Hypothalamus (tissue), 51 donors: Measurements from ENCODE around the gene OLFM3.

ENCODE experiments used
- DNase-seq, 51 donors: peaks; one replicate each; lab custom pipeline; 2025; lab: John Stamatoyannopoulos, UW

Gene OLFM3

GRCh38 chr1:101953623-101954022 lies 43.1 kb downstream of the OLFM3 start:
- no peak for DNase-seq

GRCh38 chr1:101945884-101946283 lies 50.8 kb downstream of the OLFM3 start:
- DNase-seq = no peak

GRCh38 chr1:101943237-101943636 lies 53.5 kb downstream of the OLFM3 start:
- no peak for DNase-seq

GRCh38 chr1:101942516-101943193 lies 54.1 kb downstream of the OLFM3 start:
- DNase-seq = no peak

GRCh38 chr1:101938681-101939080 lies 58.0 kb downstream of the OLFM3 start:
- no peak for DNase-seq

GRCh38 chr1:101929343-101929742 lies 67.4 kb downstream of the OLFM3 start:
- no peak for DNase-seq

- no peak for DNase-seq
Observed at GRCh38 chr1:101928829-101929228, 67.9 kb downstream of the OLFM3 start.

- no peak for DNase-seq
Observed at GRCh38 chr1:101924700-101925099, 72.0 kb downstream of the OLFM3 start.

GRCh38 chr1:101920577-101920976 lies 76.1 kb downstream of the OLFM3 start:
- no peak for DNase-seq

GRCh38 chr1:101918277-101918676 lies 78.4 kb downstream of the OLFM3 start:
- DNase-seq = no peak

GRCh38 chr1:101915597-101915996 lies 81.1 kb downstream of the OLFM3 start:
- no peak for DNase-seq

- DNase-seq = no peak
Observed at GRCh38 chr1:101914473-101915242, 82.1 kb downstream of the OLFM3 start.

- DNase-seq = no peak
Observed at GRCh38 chr1:101911894-101912293, 84.8 kb downstream of the OLFM3 start.

- no peak for DNase-seq
Observed at GRCh38 chr1:101908980-101909379, 87.7 kb downstream of the OLFM3 start.

- no peak for DNase-seq
Observed at GRCh38 chr1:101907264-101907663, 89.5 kb downstream of the OLFM3 start.

- DNase-seq = no peak
Observed at GRCh38 chr1:101905283-101905835, 91.4 kb downstream of the OLFM3 start.

- DNase-seq = no peak
Observed at GRCh38 chr1:101902199-101902598, 94.5 kb downstream of the OLFM3 start.

- DNase-seq = no peak
Observed at GRCh38 chr1:101898137-101898536, 98.6 kb downstream of the OLFM3 start.

- no peak for DNase-seq
Observed at GRCh38 chr1:101884621-101885020, 112.1 kb downstream of the OLFM3 start.

- no peak for DNase-seq
Observed at GRCh38 chr1:101875891-101876290, 120.8 kb downstream of the OLFM3 start.

GRCh38 chr1:101873672-101874071 lies 123.1 kb downstream of the OLFM3 start:
- no peak for DNase-seq

GRCh38 chr1:101859941-101860340 lies 136.8 kb downstream of the OLFM3 start:
- DNase-seq = no peak
